SK-N-SH (cell line): ENCODE measurements around the gene PCNT. TPM values are rescaled to one million over a fixed set of nuclear protein-coding genes. Genes with fewer than 3 reads are reported as not detected.
A peak's percentile ranks its signal among the peaks of the same experiment; 100 is the strongest.

Experiments
- CTCF ChIA-PET: fragments of 300-600, 350-600 bp; formaldehyde crosslinking; extraction: SDS; loops from one replicate; lab custom pipeline; 2021; lab: Yijun Ruan, JAX
- POLR2A ChIA-PET: fragments of 350-600 bp; sonication (Branson Sonifier 250); formaldehyde crosslinking; extraction: SDS; loops from one replicate; lab custom pipeline; 2020; ENCODE audit warnings: antibody characterized with exemption, inconsistent platforms; lab: Yijun Ruan, JAX
- DNase-seq: peaks from one replicate; pipeline ENCODE4 v3.0.0; 2012
- H2AFZ ChIP-seq: fragments of 200-600 bp; sonication (generic); 2 replicates; pipeline ENCODE4 v1.8.1; 2016; ENCODE audit warnings: antibody characterized with exemption, mild to moderate bottlenecking, low read depth
- H3F3A ChIP-seq: fragments of 200-600 bp; sonication (generic); replicated peaks from 2 replicates; pipeline ENCODE3; 2016; ENCODE audit warnings: antibody characterized with exemption, mild to moderate bottlenecking; ENCODE audit not compliant: insufficient read depth
- H3K27ac ChIP-seq, 2 experiments: fragments of 200-500 bp in 1 of 2; fragments of 200-600 bp in 1 of 2; sonication (Bioruptor generic) in 1 of 2; sonication (generic), shearing (Covaris generic) in 1 of 2; 2 replicates each; pipeline versions ENCODE4 v1.5.1 to v1.6.1; 2014 to 2016; ENCODE audit warnings: low read depth in 2 of 2, inconsistent platforms in 1 of 2, low read length in 1 of 2, mild to moderate bottlenecking in 1 of 2, mixed read lengths in 1 of 2
- H3K27me3 ChIP-seq: fragments of 200-600 bp; sonication (generic), shearing (Covaris generic); 2 replicates; pipeline ENCODE4 v1.6.1; 2016; ENCODE audit warnings: mixed run types; ENCODE audit not compliant: insufficient read depth
- H3K36me3 ChIP-seq, 2 experiments: fragments of 200-500 bp in 1 of 2; fragments of 200-600 bp in 1 of 2; sonication (Bioruptor generic) in 1 of 2; sonication (generic) in 1 of 2; replicated peaks in 1 of 2; 2 replicates each; pipeline versions ENCODE3 to v1.5.1; 2014 to 2016; ENCODE audit warnings: low read length in 1 of 2, mild to moderate bottlenecking in 1 of 2; ENCODE audit not compliant: insufficient read depth in 2 of 2, control insufficient read depth in 1 of 2
- H3K4me1 ChIP-seq, 2 experiments: fragments of 200-500 bp in 1 of 2; fragments of 200-600 bp in 1 of 2; sonication (Bioruptor generic) in 1 of 2; sonication (generic), shearing (Covaris generic) in 1 of 2; 2 replicates each; pipeline versions ENCODE4 v1.5.1 to v1.6.1; 2014 to 2016; ENCODE audit warnings: low read depth in 1 of 2, low read length in 1 of 2, mixed run types in 1 of 2; ENCODE audit not compliant: insufficient read depth in 2 of 2, control insufficient read depth in 1 of 2
- H3K4me2 ChIP-seq: fragments of 200-600 bp; sonication (generic), shearing (Covaris generic); 2 replicates; pipeline ENCODE4 v1.6.1; 2017; ENCODE audit warnings: mixed run types
- H3K4me3 ChIP-seq, 2 experiments: fragments of 200-500 bp in 1 of 2; fragments of 200-600 bp in 1 of 2; sonication (Bioruptor generic) in 1 of 2; sonication (generic), shearing (Covaris generic) in 1 of 2; 2 replicates each; pipeline versions ENCODE4 v1.5.1 to v1.8.1; 2014 to 2016; ENCODE audit warnings: low read depth in 2 of 2, inconsistent platforms in 1 of 2, low read length in 1 of 2, mild to moderate bottlenecking in 1 of 2, mixed read lengths in 1 of 2, moderate library complexity in 1 of 2
- H3K79me2 ChIP-seq: fragments of 200-600 bp; sonication (generic); 2 replicates; pipeline ENCODE4 v1.8.1; 2017; ENCODE audit warnings: mild to moderate bottlenecking; ENCODE audit not compliant: insufficient read depth
- H3K9ac ChIP-seq: fragments of 200-600 bp; sonication (generic); 2 replicates; pipeline ENCODE4 v1.6.1; 2017; ENCODE audit warnings: mixed run types
- H3K9me2 ChIP-seq: fragments of 200-600 bp; sonication (generic); 2 replicates; pipeline ENCODE4 v1.6.1; 2017; ENCODE audit warnings: mixed run types
- H3K9me3 ChIP-seq: fragments of 200-600 bp; sonication (generic); 2 replicates; pipeline ENCODE4 v1.6.1; 2017; ENCODE audit warnings: mixed run types, mild to moderate bottlenecking, moderate library complexity
- H4K20me1 ChIP-seq: fragments of 200-600 bp; sonication (generic); 2 replicates; pipeline ENCODE4 v1.6.1; 2017; ENCODE audit warnings: mild to moderate bottlenecking, mixed run types; ENCODE audit not compliant: insufficient read depth
- CHD2 ChIP-seq: fragments of 150-350 bp; IDR thresholded peaks from 2 replicates; pipeline ENCODE4 v1.6.1; 2018; ENCODE audit warnings: low read length; ENCODE audit not compliant: partially characterized antibody
- EP300 ChIP-seq, 2 experiments: IDR thresholded peaks; 2 replicates each; pipeline versions ENCODE4 v1.4.0 to v1.6.1; 2012; ENCODE audit warnings: borderline replicate concordance in 1 of 2, low read depth in 1 of 2, low read length in 1 of 2
- FOXM1 ChIP-seq: IDR thresholded peaks from 2 replicates; pipeline ENCODE4 v1.4.0; 2012; ENCODE audit warnings: low read depth, mild to moderate bottlenecking
- GABPA ChIP-seq: IDR thresholded peaks from 2 replicates; pipeline ENCODE4 v1.4.0; 2012; ENCODE audit warnings: low read depth, mild to moderate bottlenecking
- GATA2 ChIP-seq: sonication (generic); formaldehyde crosslinking; IDR thresholded peaks from 2 replicates; pipeline ENCODE4 v1.5.0; 2020; ENCODE audit warnings: mild to moderate bottlenecking, missing genetic modification reagents
- JUND ChIP-seq: IDR thresholded peaks from 2 replicates; pipeline ENCODE4 v1.4.0; 2012
- MEF2A ChIP-seq: IDR thresholded peaks from 2 replicates; pipeline ENCODE4 v1.4.0; 2012; ENCODE audit warnings: low read depth, borderline replicate concordance
- MXI1 ChIP-seq: IDR thresholded peaks from 2 replicates; pipeline ENCODE4 v1.6.1; 2012; ENCODE audit warnings: mild to moderate bottlenecking, low read depth, low read length, improper control_type of control experiment
- POLR2AphosphoS5 ChIP-seq: IDR thresholded peaks from 2 replicates; pipeline ENCODE4 v1.6.1; 2012; ENCODE audit warnings: low read depth, low read length
- RAD21 ChIP-seq: IDR thresholded peaks from 2 replicates; pipeline ENCODE4 v1.6.1; 2012; ENCODE audit warnings: mild to moderate bottlenecking, low read length
- RCOR1 ChIP-seq: fragments of 150-350 bp; IDR thresholded peaks from 2 replicates; pipeline ENCODE4 v1.6.1; 2017; ENCODE audit warnings: antibody characterized with exemption, low read length
- RXRA ChIP-seq: IDR thresholded peaks from 2 replicates; pipeline ENCODE4 v1.4.0; 2012; ENCODE audit warnings: low read depth, mild to moderate bottlenecking, borderline replicate concordance
- SIN3A ChIP-seq: IDR thresholded peaks from 2 replicates; pipeline ENCODE4 v1.6.1; 2012; ENCODE audit warnings: low read depth, mild to moderate bottlenecking, low read length, moderate library complexity, borderline replicate concordance
- TCF12 ChIP-seq: IDR thresholded peaks from 2 replicates; pipeline ENCODE4 v1.4.0; 2012
- TEAD4 ChIP-seq: IDR thresholded peaks from 2 replicates; pipeline ENCODE4 v1.4.0; 2012; ENCODE audit warnings: mild to moderate bottlenecking, borderline replicate concordance; ENCODE audit not compliant: insufficient read depth
- YY1 ChIP-seq: IDR thresholded peaks from 2 replicates; pipeline ENCODE4 v1.4.0; 2012; ENCODE audit warnings: low read depth, mild to moderate bottlenecking
- WGBS: methylation state at CpG from one replicate; pipeline ENCODE4 v1.1.6; 2017; ENCODE audit warnings: low lambda C conversion rate; 5-methylcytosine and 5-hydroxymethylcytosine counted together
- polyA plus RNA-seq, 3 experiments: library from polyadenylated mRNA; depleted of rRNA; stranded (reverse); fragments of >200 nt; gene quantifications; 2 replicates each; pipeline ENCODE4 v1.2.3, GENCODE V29; 2012
- TF ChIP-seq, protein P1 (sequence below): IDR thresholded peaks from 2 replicates; pipeline ENCODE4 v1.4.0; 2012; ENCODE audit warnings: low read depth, borderline replicate concordance
- TF ChIP-seq, protein P2 (sequence below): fragments of 150-350 bp; IDR thresholded peaks from 2 replicates; pipeline ENCODE4 v1.6.1; 2017; ENCODE audit warnings: antibody characterized with exemption, low read length, low read depth, borderline replicate concordance
- TF ChIP-seq, protein P3 (sequence below): IDR thresholded peaks from 2 replicates; pipeline ENCODE4 v1.6.1; 2012; ENCODE audit warnings: mild to moderate bottlenecking, low read depth, low read length, moderate library complexity
- TF ChIP-seq, protein P4 (sequence below): fragments of 200-600 bp; sonication (generic); IDR thresholded peaks from 2 replicates; pipeline ENCODE4 v1.6.1; 2017; ENCODE audit warnings: antibody characterized with exemption, mild to moderate bottlenecking, moderate library complexity
- TF ChIP-seq, protein P5 (sequence below): fragments of 150-350 bp; IDR thresholded peaks from 2 replicates; pipeline ENCODE4 v1.6.1; 2016; ENCODE audit warnings: mild to moderate bottlenecking, low read depth, low read length

The PCNT gene
- polyA plus RNA-seq, 1 of the 3 experiments (the other 2 are of a cell fraction) = 15.7 TPM

DNA sequence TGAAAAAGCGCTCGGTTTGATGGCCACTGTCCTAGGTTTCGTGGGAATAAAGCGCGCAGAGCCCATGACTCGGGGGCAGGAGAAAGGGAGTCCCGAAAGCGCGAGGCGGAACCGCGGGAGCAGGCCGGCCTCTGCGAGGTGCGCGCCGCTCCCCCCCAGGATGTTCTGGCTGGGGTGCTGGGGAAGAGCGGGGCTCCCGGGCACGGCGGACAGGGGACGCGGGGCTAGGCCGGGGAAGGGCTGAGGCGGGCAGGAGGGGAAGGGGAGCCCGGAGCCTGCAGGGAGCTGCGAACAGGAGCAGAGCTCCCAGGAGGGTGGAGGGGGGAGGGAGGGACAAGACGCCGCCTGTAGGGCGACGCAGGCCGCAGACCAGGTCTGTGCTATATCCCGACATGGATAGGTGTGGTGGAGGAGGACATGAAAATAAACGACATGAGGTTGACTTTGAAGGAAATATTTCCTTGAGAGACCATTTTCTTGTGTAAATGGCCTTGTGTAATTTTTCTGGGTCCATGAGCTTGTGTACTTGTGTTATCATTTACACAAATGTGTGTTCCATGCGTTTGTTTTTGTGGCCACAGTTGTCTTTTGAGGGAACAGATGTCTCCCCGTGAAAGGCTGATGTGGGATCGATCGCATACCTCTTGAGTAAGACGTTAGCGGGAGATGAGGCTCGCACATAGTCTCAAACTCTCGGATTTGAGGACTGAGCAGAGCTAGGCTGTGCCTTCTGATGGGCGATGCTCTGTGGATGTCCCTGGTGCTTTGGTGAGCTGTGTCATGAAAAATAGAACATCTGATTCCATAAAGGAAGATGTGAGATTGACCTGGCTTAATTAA lies 1.3 kb downstream of the PCNT start:
- 7% methylated on average over 18 of the region's 43 CpGs for WGBS
- DNase-seq = peak; percentile 79

More for the DNA sequence above, 1.3 kb downstream of the PCNT start:
- peak overlapping the region; percentile 100 for H3K4me2 ChIP-seq
- H3K9ac ChIP-seq = peak overlapping the region; percentile 79
- H3K9me2 ChIP-seq = no peaks in the 10 kb centered on the region
- H3K4me1 ChIP-seq = peaks cover 15 to 32% of the 10 kb centered on the region in 2 experiments; a peak in 3 of 4 replicates
- no peak overlapping the region; the same call in 1 of the 2 replicates for H2AFZ ChIP-seq
- CTCF ChIA-PET = interaction anchor here (0.8 to 1.7 kb wide), 7 partner anchors 10 to 182 kb away, joined by 3 to 10 read pairs (median 3); no protein-coding TSS in a partner anchor
- H3K4me3 ChIP-seq = peak overlapping the region; percentile 68 to 84
- H3K36me3 ChIP-seq = peaks cover 8 to 21% of the 10 kb centered on the region in 2 experiments
- H3K79me2 ChIP-seq = peaks cover 84% of the 10 kb centered on the region
- H3K27ac ChIP-seq = peak overlapping the region; percentile 81 to 92
- TF ChIP-seq MEF2A (no peak), RCOR1 (peak; percentile 26; the same call in 1 of the 2 replicates), TCF12 (no peak; the same call in 1 of the 2 replicates), RAD21 (peak; percentile 24), MXI1 (peak; percentile 56; the same call in 1 of the 2 replicates), TEAD4 (no peak), SIN3A (no peak), RXRA (no peak), YY1 (no peak), EP300 (IDR thresholded peaks at IDR 0.05; ENCODE audit: borderline replicate concordance in 1 of 2, low read depth in 1 of 2, low read length in 1 of 2) (no peak), FOXM1 (no peak), GATA2 (no peak), POLR2AphosphoS5 (no peak), JUND (no peak), GABPA (no peak), CHD2 (no peak)
- TF ChIP-seq, protein P1, sequence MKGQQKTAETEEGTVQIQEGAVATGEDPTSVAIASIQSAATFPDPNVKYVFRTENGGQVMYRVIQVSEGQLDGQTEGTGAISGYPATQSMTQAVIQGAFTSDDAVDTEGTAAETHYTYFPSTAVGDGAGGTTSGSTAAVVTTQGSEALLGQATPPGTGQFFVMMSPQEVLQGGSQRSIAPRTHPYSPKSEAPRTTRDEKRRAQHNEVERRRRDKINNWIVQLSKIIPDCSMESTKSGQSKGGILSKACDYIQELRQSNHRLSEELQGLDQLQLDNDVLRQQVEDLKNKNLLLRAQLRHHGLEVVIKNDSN = no peak
- TF ChIP-seq, protein P2, sequence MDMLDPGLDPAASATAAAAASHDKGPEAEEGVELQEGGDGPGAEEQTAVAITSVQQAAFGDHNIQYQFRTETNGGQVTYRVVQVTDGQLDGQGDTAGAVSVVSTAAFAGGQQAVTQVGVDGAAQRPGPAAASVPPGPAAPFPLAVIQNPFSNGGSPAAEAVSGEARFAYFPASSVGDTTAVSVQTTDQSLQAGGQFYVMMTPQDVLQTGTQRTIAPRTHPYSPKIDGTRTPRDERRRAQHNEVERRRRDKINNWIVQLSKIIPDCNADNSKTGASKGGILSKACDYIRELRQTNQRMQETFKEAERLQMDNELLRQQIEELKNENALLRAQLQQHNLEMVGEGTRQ = no peak
- TF ChIP-seq, protein P3, sequence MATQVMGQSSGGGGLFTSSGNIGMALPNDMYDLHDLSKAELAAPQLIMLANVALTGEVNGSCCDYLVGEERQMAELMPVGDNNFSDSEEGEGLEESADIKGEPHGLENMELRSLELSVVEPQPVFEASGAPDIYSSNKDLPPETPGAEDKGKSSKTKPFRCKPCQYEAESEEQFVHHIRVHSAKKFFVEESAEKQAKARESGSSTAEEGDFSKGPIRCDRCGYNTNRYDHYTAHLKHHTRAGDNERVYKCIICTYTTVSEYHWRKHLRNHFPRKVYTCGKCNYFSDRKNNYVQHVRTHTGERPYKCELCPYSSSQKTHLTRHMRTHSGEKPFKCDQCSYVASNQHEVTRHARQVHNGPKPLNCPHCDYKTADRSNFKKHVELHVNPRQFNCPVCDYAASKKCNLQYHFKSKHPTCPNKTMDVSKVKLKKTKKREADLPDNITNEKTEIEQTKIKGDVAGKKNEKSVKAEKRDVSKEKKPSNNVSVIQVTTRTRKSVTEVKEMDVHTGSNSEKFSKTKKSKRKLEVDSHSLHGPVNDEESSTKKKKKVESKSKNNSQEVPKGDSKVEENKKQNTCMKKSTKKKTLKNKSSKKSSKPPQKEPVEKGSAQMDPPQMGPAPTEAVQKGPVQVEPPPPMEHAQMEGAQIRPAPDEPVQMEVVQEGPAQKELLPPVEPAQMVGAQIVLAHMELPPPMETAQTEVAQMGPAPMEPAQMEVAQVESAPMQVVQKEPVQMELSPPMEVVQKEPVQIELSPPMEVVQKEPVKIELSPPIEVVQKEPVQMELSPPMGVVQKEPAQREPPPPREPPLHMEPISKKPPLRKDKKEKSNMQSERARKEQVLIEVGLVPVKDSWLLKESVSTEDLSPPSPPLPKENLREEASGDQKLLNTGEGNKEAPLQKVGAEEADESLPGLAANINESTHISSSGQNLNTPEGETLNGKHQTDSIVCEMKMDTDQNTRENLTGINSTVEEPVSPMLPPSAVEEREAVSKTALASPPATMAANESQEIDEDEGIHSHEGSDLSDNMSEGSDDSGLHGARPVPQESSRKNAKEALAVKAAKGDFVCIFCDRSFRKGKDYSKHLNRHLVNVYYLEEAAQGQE = no peak
- TF ChIP-seq, protein P4, sequence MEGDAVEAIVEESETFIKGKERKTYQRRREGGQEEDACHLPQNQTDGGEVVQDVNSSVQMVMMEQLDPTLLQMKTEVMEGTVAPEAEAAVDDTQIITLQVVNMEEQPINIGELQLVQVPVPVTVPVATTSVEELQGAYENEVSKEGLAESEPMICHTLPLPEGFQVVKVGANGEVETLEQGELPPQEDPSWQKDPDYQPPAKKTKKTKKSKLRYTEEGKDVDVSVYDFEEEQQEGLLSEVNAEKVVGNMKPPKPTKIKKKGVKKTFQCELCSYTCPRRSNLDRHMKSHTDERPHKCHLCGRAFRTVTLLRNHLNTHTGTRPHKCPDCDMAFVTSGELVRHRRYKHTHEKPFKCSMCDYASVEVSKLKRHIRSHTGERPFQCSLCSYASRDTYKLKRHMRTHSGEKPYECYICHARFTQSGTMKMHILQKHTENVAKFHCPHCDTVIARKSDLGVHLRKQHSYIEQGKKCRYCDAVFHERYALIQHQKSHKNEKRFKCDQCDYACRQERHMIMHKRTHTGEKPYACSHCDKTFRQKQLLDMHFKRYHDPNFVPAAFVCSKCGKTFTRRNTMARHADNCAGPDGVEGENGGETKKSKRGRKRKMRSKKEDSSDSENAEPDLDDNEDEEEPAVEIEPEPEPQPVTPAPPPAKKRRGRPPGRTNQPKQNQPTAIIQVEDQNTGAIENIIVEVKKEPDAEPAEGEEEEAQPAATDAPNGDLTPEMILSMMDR = peak; percentile 26
- TF ChIP-seq, protein P5, sequence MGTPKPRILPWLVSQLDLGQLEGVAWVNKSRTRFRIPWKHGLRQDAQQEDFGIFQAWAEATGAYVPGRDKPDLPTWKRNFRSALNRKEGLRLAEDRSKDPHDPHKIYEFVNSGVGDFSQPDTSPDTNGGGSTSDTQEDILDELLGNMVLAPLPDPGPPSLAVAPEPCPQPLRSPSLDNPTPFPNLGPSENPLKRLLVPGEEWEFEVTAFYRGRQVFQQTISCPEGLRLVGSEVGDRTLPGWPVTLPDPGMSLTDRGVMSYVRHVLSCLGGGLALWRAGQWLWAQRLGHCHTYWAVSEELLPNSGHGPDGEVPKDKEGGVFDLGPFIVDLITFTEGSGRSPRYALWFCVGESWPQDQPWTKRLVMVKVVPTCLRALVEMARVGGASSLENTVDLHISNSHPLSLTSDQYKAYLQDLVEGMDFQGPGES = no peak
- H4K20me1 ChIP-seq = peaks cover 8% of the 10 kb centered on the region; the same call in 1 of the 2 replicates
- POLR2A ChIA-PET = interaction anchor here (0.7 to 1.6 kb wide), 2 partner anchors 97 to 354 kb away, joined by 3 to 7 read pairs; partner anchors contain the start of gene LSS
- no peaks in the 10 kb centered on the region for H3K27me3 ChIP-seq
- H3K9me3 ChIP-seq = no peaks in the 10 kb centered on the region
- peaks cover 16% of the 10 kb centered on the region for H3F3A ChIP-seq
